Lung (tissue), 12 donors: ENCODE results near the gene ST13. TPM values are rescaled to one million over a fixed set of nuclear protein-coding genes. Genes with fewer than 3 reads are reported as not detected.
"Not testable (repeated sequence)": the region's sequence is repeated elsewhere in the genome, so short reads cannot be mapped to it uniquely, and the experiment has no call there.

Experiments
- ATAC-seq: fragments of 200-7000 bp; cut with Tn5 transposase; one replicate; pipeline ENCODE4 v1.9.1; 2020; ENCODE audit warnings: moderate number of reproducible peaks; ENCODE audit not compliant: insufficient read depth, low FRiP score
- DNase-seq, 3 donors: peaks; one replicate each; pipeline ENCODE4 v3.0.0-alpha.2; 2013 to 2017
- H3K27ac ChIP-seq, 2 donors: one replicate each; pipeline ENCODE4 v1.5.1; 2013; ENCODE audit warnings: mild to moderate bottlenecking in 2 of 2, moderate library complexity in 2 of 2, control low read depth in 1 of 2, inconsistent platforms in 1 of 2, low read depth in 1 of 2, low read length in 1 of 2
- H3K27me3 ChIP-seq, 3 donors: one replicate each; pipeline ENCODE4 v1.5.1; 2013; ENCODE audit warnings: low read length in 2 of 3; ENCODE audit not compliant: control insufficient read depth in 3 of 3, insufficient read depth in 3 of 3
- H3K36me3 ChIP-seq, 4 donors: one replicate each; pipeline ENCODE4 v1.5.1; 2013; ENCODE audit warnings: low read length in 4 of 4, mild to moderate bottlenecking in 1 of 4, moderate library complexity in 1 of 4; ENCODE audit not compliant: control insufficient read depth in 4 of 4, insufficient read depth in 4 of 4
- H3K4me1 ChIP-seq, 5 donors: one replicate each; pipeline ENCODE4 v1.5.1; 2013; ENCODE audit warnings: low read length in 5 of 5, mild to moderate bottlenecking in 2 of 5, moderate library complexity in 1 of 5; ENCODE audit not compliant: control insufficient read depth in 5 of 5, insufficient read depth in 5 of 5
- H3K4me3 ChIP-seq: one replicate; pipeline ENCODE4 v1.5.1; 2013; ENCODE audit warnings: mild to moderate bottlenecking, control low read depth, moderate library complexity
- H3K9ac ChIP-seq, 2 donors: one replicate each; pipeline ENCODE4 v1.5.1; 2013; ENCODE audit warnings: low read length in 2 of 2, control low read depth in 1 of 2; ENCODE audit not compliant: insufficient read depth in 1 of 2
- H3K9me3 ChIP-seq, 4 donors: one replicate each; pipeline ENCODE4 v1.5.1; 2013; ENCODE audit warnings: low read length in 3 of 4, mild to moderate bottlenecking in 1 of 4, moderate library complexity in 1 of 4; ENCODE audit not compliant: control insufficient read depth in 4 of 4, insufficient read depth in 3 of 4
- WGBS, 2 donors: extraction: QIAGEN DNeasy Blood & Tissue Kit; methylation state at CpG; one replicate each; pipeline ENCODE4 v1.1.7; 2013; 5-methylcytosine and 5-hydroxymethylcytosine counted together
- polyA plus RNA-seq, 2 donors: library from polyadenylated mRNA; stranded (reverse); fragments of 200-250 nt; gene quantifications; one replicate each; pipeline ENCODE4 v1.2.1, GENCODE V29; 2013
- total RNA-seq, 2 donors: library from RNA; depleted of rRNA in 1 of 2; stranded (reverse); fragments of >200 nt in 1 of 2; gene quantifications; one replicate each; pipeline ENCODE4 v1.2.1, GENCODE V29; 2014 to 2021
- TF ChIP-seq, protein P1 (sequence below): IDR thresholded peaks from 2 replicates; pipeline ENCODE4 v1.5.1; 2012; ENCODE audit warnings: mild to moderate bottlenecking; ENCODE audit errors: control extremely low read depth, extremely low read depth
- donor health status: control.
- donor health status: control.
- donor health status: Bipolar disorder and iron deficiency.
- donor health status: healthy.
- donor health status: DM: yes; HTN: yes; CAD: no.

The ST13 gene
- total and polyA plus RNA-seq, 4 donors, result 61.9 to 208 (median 132) TPM

DNA sequence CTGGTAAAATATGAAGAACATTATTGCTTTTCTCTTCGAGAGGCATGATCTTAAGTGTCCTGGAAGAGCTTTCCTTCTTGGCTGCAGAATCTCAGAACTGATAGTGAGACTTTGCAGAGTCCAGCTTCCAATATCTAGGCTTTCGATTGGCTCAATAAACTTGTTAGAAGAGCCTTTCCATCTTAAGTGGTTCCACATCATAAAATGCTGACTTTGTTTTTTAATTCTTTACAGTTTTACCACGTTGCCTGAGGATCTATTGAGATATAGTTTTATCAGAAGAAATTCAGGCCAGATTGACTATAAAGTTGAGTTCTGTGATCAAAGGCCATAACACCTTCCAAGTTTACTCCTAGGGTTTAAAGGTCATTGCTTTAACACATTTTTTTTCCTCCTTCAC is 21.0 kb upstream of the ST13 start:
- DNase-seq (peak in 2 of 3 donors; percentile 37 to 62), ATAC-seq (no peak)
- peaks cover 0 to 2% (median 0%) of the 10 kb centered on the region in 5 donors for H3K4me1 ChIP-seq
- no peaks in the 10 kb centered on the region for H3K27me3 ChIP-seq
- H3K9me3 ChIP-seq, result no peaks in the 10 kb centered on the region
- peak overlapping the region in 1 of 2 donors; percentile 51 for H3K9ac ChIP-seq
- 62 to 76% methylated on average over 3 of the region's 3 CpGs for WGBS, 2 donors
- no peak overlapping the region for H3K27ac ChIP-seq
- H3K4me3 ChIP-seq, result no peak overlapping the region
- TF ChIP-seq, protein P1, sequence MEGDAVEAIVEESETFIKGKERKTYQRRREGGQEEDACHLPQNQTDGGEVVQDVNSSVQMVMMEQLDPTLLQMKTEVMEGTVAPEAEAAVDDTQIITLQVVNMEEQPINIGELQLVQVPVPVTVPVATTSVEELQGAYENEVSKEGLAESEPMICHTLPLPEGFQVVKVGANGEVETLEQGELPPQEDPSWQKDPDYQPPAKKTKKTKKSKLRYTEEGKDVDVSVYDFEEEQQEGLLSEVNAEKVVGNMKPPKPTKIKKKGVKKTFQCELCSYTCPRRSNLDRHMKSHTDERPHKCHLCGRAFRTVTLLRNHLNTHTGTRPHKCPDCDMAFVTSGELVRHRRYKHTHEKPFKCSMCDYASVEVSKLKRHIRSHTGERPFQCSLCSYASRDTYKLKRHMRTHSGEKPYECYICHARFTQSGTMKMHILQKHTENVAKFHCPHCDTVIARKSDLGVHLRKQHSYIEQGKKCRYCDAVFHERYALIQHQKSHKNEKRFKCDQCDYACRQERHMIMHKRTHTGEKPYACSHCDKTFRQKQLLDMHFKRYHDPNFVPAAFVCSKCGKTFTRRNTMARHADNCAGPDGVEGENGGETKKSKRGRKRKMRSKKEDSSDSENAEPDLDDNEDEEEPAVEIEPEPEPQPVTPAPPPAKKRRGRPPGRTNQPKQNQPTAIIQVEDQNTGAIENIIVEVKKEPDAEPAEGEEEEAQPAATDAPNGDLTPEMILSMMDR, result no peak
- peaks cover 0 to 7% (median 4%) of the 10 kb centered on the region in 4 donors for H3K36me3 ChIP-seq

DNA sequence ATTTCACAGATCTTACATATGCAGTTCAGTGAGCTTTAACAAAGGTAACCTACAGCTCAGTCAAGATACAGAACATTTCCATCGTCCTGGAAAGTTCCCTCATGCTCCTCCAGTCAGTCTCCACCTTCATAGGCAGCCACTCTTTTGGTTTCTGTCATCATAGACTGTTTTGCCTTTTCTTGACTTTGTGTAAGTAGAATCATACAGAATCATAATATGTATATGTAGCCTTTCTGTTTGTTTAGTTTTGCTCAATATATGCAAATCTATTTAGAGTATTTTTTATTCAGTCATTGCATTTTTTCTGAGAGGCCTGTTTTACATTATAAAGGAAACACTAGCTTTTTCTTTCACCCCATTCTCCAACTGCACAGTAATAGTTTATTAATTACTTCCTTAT is 20.5 kb upstream of the ST13 start:
- Histone ChIP-seq H3K36me3 (peaks cover 0 to 6% (median 5%) of the 10 kb centered on the region in 4 donors), H3K4me1 (peaks cover 0 to 2% (median 0%) of the 10 kb centered on the region in 5 donors), H3K4me3 (no peak overlapping the region), H3K27ac (no peak overlapping the region), H3K9me3 (no peaks in the 10 kb centered on the region), H3K9ac (peak overlapping the region in 1 of 2 donors; percentile 51), H3K27me3 (no peaks in the 10 kb centered on the region)
- ATAC-seq, result no peak
- no peak for DNase-seq
- WGBS, 2 donors, result 70 to 81% methylated on average over 1 of the region's 1 CpG
- TF ChIP-seq, protein P1, result no peak

DNA sequence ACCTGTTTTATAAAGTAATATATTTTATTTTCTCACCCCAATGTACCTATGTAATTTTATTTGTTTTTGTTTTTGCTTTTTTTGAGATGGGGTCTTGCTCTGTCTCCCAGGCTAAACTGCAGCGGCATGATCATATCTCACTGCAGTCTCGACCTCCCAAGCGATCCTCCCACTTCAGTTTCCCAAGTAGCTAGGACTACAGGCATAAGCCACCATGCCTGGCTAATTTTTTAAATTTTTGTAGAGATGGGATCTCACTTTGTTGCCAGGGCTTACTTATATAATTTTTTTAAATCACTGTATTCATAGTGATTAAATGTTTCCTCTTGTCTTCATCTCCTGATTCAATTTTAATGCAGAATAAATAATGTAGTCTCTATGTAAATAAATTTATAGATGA is 18.7 kb upstream of the ST13 start:
- Histone ChIP-seq H3K9ac (no peak overlapping the region), H3K4me3 (no peak overlapping the region), H3K36me3 (peaks cover 0 to 7% (median 2%) of the 10 kb centered on the region in 4 donors), H3K4me1 (peaks cover 0 to 2% (median 0%) of the 10 kb centered on the region in 5 donors), H3K27ac (no peak overlapping the region), H3K9me3 (no peaks in the 10 kb centered on the region), H3K27me3 (no peaks in the 10 kb centered on the region)
- DNase-seq (no peak), ATAC-seq (no peak)
- TF ChIP-seq, protein P1, result no peak
- 96 to 98% methylated on average over 3 of the region's 3 CpGs for WGBS, 2 donors

DNA sequence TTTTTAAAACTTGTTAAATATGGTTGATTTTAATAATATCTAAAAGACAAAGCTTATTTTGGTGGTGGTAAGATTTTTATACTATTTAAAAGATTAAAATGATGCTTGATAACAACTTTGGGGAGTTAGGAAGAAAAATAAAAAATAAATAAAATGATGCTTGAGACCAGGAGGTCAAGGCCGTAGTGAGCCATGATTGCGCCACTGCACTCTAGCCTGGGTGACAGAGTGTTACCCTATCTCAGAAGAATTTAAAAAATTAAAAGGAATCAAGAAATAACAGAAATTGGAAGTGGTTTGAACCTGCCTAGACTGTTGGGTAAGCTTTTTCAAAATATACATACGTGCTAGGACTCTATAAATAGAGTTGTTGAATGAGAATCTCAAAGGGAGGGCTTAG is 17.6 kb upstream of the ST13 start:
- H3K27me3 ChIP-seq, result no peaks in the 10 kb centered on the region
- H3K36me3 ChIP-seq, result peaks cover 0 to 7% (median 3%) of the 10 kb centered on the region in 4 donors
- no peak overlapping the region for H3K4me3 ChIP-seq
- no peak for DNase-seq
- 92 to 96% methylated on average over 3 of the region's 3 CpGs for WGBS, 2 donors
- no peak for ATAC-seq
- TF ChIP-seq, protein P1, result no peak
- no peak overlapping the region for H3K9ac ChIP-seq
- H3K9me3 ChIP-seq, result no peaks in the 10 kb centered on the region
- H3K27ac ChIP-seq, result no peak overlapping the region
- peaks cover 0 to 2% (median 0%) of the 10 kb centered on the region in 5 donors for H3K4me1 ChIP-seq

DNA sequence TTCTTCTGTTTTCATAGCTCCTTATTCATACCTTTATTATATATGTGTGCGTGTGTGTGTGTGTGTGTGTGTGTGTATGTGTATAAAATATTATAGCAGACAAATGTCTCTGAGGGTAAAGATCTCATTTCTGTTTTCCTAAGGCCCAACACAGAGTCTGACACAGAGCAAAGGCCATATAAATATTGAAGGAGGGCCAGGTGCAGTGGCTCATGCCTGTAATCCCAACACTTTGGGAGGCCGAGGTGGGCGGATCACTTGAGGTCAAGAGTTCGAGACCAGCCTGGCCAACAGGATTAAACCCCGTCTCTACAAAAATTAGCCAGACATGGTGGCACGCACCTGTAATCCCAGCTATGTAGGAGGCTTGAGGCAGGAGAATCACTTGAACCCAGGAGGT is 11.9 kb upstream of the ST13 start:
- not testable (repeated sequence) for H3K27ac ChIP-seq, H3K9me3 ChIP-seq, H3K4me1 ChIP-seq, H3K9ac ChIP-seq, DNase-seq, H3K27me3 ChIP-seq, ATAC-seq, H3K36me3 ChIP-seq, H3K4me3 ChIP-seq
- 94% methylated on average over 6 of the region's 6 CpGs for WGBS, 2 donors
